Erythroblast (primary cell): Measurements from ENCODE around the gene STK32C.

Experiments used
- GATA1 ChIP-seq: IDR thresholded peaks from 2 replicates; pipeline ENCODE4 v1.6.1; 2011; ENCODE audit warnings: low read depth, mild to moderate bottlenecking, control low read depth, low read length, moderate library complexity
- POLR2A ChIP-seq: IDR thresholded peaks from 2 replicates; pipeline ENCODE4 v1.6.1; 2011; ENCODE audit warnings: mild to moderate bottlenecking, low read length

DNA sequence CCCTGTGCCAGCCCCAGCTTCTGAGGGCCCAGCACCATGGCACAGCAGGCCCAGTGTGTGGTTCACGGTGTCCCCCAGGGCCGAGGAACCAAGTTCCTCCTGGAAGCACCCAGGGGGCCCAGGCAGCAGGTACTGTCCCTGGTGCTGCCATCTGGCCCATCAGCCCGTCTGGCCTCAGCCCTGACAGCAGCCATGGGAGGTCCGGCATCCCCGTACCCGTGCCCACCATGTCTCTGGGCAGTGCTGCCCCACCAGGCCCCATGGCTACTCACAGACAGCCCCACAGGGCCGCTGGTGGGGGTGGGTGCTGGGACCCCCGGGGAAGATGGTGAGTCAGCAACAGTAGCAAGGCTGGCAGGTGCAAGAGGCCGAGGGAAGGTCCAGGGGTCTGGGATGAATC, 32.8 kb downstream of the STK32C start:
- no peak for TF ChIP-seq POLR2A
- no peak for TF ChIP-seq GATA1
